ELR (cell line): ENCODE results near the gene RASGRF1.
"Not testable (repeated sequence)": the region's sequence is repeated elsewhere in the genome, so short reads cannot be mapped to it uniquely, and the experiment has no call there.

Experiments used
- DNase-seq: peaks from one replicate; pipeline ENCODE4 v3.0.0-alpha.2; 2015; ENCODE audit warnings: low read depth

Gene RASGRF1

GRCh38 chr15:79003896-79004295, 86.7 kb downstream of the RASGRF1 start:
- DNase-seq = no peak

GRCh38 chr15:79003301-79003700, 87.3 kb downstream of the RASGRF1 start:
- DNase-seq = peak; percentile 92

- DNase-seq = peak; percentile 56
Measured at GRCh38 chr15:79002581-79002980, 88.0 kb downstream of the RASGRF1 start.

GRCh38 chr15:78999636-79000035, 90.9 kb downstream of the RASGRF1 start:
- DNase-seq = no peak

- DNase-seq = no peak
Measured at GRCh38 chr15:78998526-78998925, 92.1 kb downstream of the RASGRF1 start.

- DNase-seq = no peak
Measured at GRCh38 chr15:78997981-78998499, 92.5 kb downstream of the RASGRF1 start.

GRCh38 chr15:78996894-78997275, 93.7 kb downstream of the RASGRF1 start:
- DNase-seq = peak; percentile 75

GRCh38 chr15:78995921-78996893, 94.4 kb downstream of the RASGRF1 start:
- no peak for DNase-seq

- not testable (repeated sequence) for DNase-seq
Measured at GRCh38 chr15:78995161-78995560, 95.4 kb downstream of the RASGRF1 start.

GRCh38 chr15:78993931-78994530, 96.5 kb downstream of the RASGRF1 start:
- DNase-seq = no peak

- DNase-seq = no peak
Measured at GRCh38 chr15:78993257-78993930, 97.2 kb downstream of the RASGRF1 start.

GRCh38 chr15:78992416-78993256, 97.9 kb downstream of the RASGRF1 start:
- no peak for DNase-seq

GRCh38 chr15:78991879-78992278, 98.7 kb downstream of the RASGRF1 start:
- DNase-seq = no peak

- DNase-seq = peak; percentile 84
Measured at GRCh38 chr15:78991476-78991875, 99.1 kb downstream of the RASGRF1 start.

- no peak for DNase-seq
Measured at GRCh38 chr15:78990278-78990677, 100.3 kb downstream of the RASGRF1 start.

GRCh38 chr15:78989701-78990240, 100.8 kb downstream of the RASGRF1 start:
- DNase-seq = no peak

- peak; percentile 99 for DNase-seq
Measured at GRCh38 chr15:78988361-78988911, 102.1 kb downstream of the RASGRF1 start.

GRCh38 chr15:78987556-78988360, 102.8 kb downstream of the RASGRF1 start:
- no peak for DNase-seq

- DNase-seq = no peak
Measured at GRCh38 chr15:78985859-78986475, 104.6 kb downstream of the RASGRF1 start.

- DNase-seq = no peak
Measured at GRCh38 chr15:78984041-78984440, 106.5 kb downstream of the RASGRF1 start.
